Ishikawa (cell line): ENCODE results near the gene BRS3.

Source experiments
- CREB1 ChIP-seq: IDR thresholded peaks from 2 replicates; pipeline ENCODE4 v1.6.1; 2012; ENCODE audit warnings: low read depth
- EGR1 ChIP-seq: IDR thresholded peaks from 2 replicates; pipeline ENCODE4 v1.6.1; 2012
- EP300 ChIP-seq: IDR thresholded peaks from 2 replicates; pipeline ENCODE4 v1.6.1; 2012; ENCODE audit warnings: borderline replicate concordance
- FOXM1 ChIP-seq: IDR thresholded peaks from 2 replicates; pipeline ENCODE4 v1.6.1; 2012; ENCODE audit warnings: low read depth, borderline replicate concordance
- MAX ChIP-seq: IDR thresholded peaks from 2 replicates; pipeline ENCODE4 v1.6.1; 2012
- NFIC ChIP-seq: IDR thresholded peaks from 2 replicates; pipeline ENCODE4 v1.6.1; 2012
- RAD21 ChIP-seq: IDR thresholded peaks from 2 replicates; pipeline ENCODE4 v1.6.1; 2012; ENCODE audit warnings: low read depth
- TCF12 ChIP-seq: IDR thresholded peaks from 2 replicates; pipeline ENCODE4 v1.6.1; 2012; ENCODE audit warnings: low read depth
- YY1 ChIP-seq: IDR thresholded peaks from 2 replicates; pipeline ENCODE4 v1.6.1; 2012; ENCODE audit warnings: low read depth
- ZBTB7A ChIP-seq: IDR thresholded peaks from 2 replicates; pipeline ENCODE4 v1.6.1; 2012; ENCODE audit warnings: low read depth
- TF ChIP-seq, protein P1 (sequence below): IDR thresholded peaks from 2 replicates; pipeline ENCODE4 v1.6.1; 2012

The BRS3 gene

DNA sequence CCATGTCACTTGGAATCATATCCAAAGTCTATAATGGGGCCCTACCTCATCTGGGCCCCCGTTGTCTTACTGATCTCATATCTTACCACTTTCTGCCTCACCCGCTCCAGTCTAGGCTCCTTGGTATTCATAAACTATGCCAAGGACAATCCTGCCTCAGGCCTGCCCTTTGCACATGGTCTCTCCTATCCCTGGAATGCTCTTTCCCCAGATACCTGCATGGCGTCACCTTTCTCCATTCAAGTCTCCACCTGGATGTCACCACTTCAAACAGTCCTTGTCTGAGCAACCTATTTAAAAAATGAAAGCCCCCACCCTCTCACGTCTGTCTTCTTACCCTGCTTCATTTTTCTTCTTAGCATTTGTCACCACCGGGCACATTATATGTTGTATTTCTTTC, 52.5 kb downstream of the BRS3 start:
- TF ChIP-seq MAX = no peak

DNA sequence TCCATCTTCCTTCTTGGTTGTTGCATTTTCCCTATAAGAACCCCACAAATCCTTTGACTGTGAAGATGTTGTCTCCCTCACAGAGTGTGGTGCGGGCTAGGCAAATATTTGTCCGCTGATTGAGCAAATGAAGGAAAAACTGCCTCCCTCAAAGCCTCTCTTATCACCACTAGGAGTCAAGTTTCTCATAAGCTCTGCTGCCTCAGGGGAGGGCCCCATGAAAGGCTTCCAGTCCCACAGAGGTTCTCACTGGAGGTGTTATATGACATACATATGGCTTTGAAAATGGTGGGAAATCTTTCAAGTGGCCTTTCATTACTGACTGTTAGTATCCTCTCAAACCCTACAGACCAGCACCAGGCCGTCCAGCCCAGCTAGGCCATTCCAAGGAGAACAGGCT, 53.5 kb downstream of the BRS3 start:
- TF ChIP-seq EGR1 = no peak
- TF ChIP-seq EP300 = no peak
- no peak for TF ChIP-seq YY1
- TF ChIP-seq ZBTB7A = no peak

GRCh38 chrX:136542281-136542680, 54.5 kb downstream of the BRS3 start:
- TF ChIP-seq NFIC = no peak
- no peak for TF ChIP-seq FOXM1
- TF ChIP-seq MAX = no peak
- TF ChIP-seq, protein P1, sequence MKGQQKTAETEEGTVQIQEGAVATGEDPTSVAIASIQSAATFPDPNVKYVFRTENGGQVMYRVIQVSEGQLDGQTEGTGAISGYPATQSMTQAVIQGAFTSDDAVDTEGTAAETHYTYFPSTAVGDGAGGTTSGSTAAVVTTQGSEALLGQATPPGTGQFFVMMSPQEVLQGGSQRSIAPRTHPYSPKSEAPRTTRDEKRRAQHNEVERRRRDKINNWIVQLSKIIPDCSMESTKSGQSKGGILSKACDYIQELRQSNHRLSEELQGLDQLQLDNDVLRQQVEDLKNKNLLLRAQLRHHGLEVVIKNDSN = no peak
- no peak for TF ChIP-seq RAD21
- no peak for TF ChIP-seq TCF12
- no peak for TF ChIP-seq YY1
- no peak for TF ChIP-seq EGR1
- TF ChIP-seq CREB1 = no peak
